Epidermal melanocyte (primary cell): ENCODE measurements around the gene AP4M1.
"Not testable (repeated sequence)": the region's sequence is repeated elsewhere in the genome, so short reads cannot be mapped to it uniquely, and the experiment has no call there.

Experiments used
- DNase-seq: peaks from one replicate; pipeline ENCODE4 v3.0.0; 2011; ENCODE audit warnings: low spot score; ENCODE audit not compliant: insufficient read length

The AP4M1 gene

DNA sequence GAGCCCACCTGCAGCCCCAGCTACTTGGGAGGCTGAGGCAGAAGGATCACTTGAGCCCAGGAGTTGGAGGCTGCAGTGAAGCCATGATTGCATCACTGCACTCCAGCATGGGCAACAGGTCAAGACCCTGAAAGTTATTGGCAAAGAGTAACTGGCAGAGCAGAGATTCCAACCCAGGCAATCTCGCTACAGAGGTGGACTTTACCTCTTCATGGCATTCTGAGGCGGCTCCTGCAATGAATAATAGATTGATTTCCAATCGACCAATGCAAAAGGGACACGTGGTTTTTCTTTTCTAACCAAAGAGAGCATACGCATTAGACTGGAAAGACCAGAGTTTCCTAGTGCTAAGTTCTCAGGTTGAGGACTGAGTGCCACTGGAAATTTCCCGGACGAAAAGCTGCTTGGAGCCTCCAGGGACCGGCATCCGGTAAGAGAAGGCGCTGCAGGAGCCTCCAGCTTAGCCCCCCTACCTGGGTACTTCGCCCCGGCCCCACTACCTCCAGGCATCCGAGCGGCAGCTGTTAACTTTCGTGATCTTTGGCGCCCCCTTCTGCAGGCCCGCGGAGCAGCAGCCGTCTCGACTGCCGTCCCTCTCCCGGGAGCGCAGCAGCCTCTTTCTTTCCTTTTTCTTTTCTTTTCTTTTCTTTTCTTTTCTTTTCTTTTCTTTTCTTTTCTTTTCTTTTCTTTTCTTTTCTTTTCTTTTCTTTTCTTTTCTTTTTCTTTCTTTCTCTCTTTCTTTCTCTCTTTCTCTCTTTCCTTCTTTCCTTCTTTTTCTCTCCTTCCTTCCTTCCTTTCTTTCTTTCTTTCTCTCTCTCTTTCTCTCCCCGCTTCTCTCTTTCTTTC lies 29.4 kb downstream of the AP4M1 start:
- peak; percentile 65 for DNase-seq

- DNase-seq, result no peak
Observed at GRCh38 chr7:100132126-100132525, 30.7 kb downstream of the AP4M1 start.

DNA sequence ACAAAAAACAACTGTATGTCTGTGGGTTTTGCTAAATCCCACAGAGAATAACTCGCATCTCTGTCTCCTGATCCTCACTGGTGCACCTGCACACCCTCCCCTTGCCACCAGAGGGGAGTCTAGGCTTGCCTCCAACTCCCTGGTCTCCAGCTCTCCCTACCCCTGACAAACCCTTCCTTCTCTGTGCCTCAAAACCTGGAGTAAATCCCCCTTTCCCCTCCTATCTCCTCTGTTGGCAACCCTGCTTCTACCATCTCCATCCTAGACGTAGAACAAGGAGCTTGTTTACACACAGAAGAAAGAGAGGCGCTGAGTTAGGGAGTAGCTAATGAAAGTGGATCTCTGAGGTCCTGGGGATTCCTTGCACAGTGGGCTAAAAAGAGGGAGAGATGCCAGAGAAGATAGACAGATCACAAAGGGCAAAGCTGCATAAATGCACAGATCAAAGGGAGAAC lies 31.3 kb downstream of the AP4M1 start:
- DNase-seq, result peak; percentile 71

GRCh38 chr7:100137851-100138760 lies 36.7 kb downstream of the AP4M1 start:
- DNase-seq, result no peak

GRCh38 chr7:100141555-100141949 lies 40.1 kb downstream of the AP4M1 start:
- no peak for DNase-seq

- no peak for DNase-seq
Observed at GRCh38 chr7:100142461-100142860, 41.0 kb downstream of the AP4M1 start.

DNA sequence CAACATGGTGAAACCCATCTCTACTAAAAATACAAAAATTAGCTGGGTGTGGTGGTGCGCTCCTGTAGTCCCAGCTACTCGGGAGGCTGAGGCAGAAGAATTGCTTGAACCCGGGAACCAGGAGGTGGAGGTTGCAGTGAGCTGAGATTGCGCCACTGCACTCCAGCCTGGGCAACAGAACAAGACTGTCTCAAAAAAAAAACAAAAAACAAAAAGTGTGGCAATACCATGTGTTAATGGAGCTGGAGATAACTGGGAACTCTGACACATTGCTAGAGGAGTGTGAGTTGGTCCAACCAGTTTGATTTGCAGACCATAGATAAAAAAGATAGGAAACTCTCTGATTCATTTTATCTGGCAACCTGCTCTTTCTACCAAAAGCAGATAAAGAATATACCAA lies 44.9 kb downstream of the AP4M1 start:
- not testable (repeated sequence) for DNase-seq

GRCh38 chr7:100147278-100147677 lies 45.8 kb downstream of the AP4M1 start:
- DNase-seq, result no peak

DNA sequence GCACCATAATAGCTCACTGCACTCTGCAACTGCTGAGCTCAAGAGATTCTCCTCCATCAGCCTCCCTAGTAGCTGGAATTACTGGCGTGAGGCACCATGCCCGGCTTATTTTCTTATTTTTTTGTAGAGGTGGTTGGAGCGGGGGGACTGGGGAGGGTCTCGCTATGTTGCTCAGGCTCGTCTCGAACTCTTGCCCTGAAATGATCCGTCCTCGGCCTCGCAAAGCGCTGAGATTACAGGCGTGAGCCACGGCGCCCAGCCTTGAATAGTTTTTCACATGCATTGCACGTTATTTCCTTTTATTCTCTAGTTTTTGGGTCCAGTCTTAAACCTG lies 46.7 kb downstream of the AP4M1 start:
- DNase-seq, result no peak

DNA sequence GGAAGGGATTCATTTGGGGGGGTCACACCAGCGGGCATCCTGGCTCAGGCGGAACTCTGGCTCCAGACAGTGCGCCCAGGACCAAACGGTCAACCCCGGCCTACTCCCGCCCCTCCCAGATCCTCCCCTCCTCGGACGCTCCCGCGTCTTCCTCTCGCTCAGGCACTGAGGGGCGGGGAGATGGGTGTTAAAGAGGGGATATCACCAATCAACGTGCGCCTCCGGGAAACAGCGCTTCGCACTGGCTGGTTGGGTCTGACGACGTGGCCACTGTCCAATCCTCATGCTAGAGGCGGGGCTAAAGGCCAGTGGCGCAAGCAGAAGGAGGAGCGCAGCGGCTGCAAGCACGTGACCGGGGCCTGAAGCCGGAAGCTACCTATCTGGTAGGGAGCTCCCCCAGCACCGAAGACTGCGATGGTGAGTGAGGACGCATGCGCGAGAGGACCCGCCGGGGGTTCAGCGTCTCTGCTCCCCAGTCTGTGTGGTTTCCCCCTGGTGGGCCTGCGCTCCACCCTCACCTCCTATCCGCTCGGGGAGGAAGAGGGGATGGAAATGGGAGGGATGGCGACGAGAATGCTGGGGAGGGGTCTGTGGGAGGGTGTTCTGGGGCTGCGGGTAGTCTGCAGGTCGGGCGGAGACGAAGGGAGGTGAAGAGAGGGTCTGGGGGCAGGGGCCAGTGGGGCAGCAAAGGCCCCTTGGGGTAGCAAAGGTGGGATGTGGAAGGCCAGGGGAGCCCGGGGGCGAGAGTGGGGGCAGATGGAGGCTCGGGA lies 47.3 kb downstream of the AP4M1 start, which contains the start of gene LAMTOR4:
Gene LAMTOR4, plus strand, starts transcription at position 360 of the 770 bp plus-strand sequence. Its CDS starts 55 bp downstream, at position 415.
- peak; percentile 97 for DNase-seq

- no peak for DNase-seq
Observed at GRCh38 chr7:100152404-100152803, 51.0 kb downstream of the AP4M1 start.

DNA sequence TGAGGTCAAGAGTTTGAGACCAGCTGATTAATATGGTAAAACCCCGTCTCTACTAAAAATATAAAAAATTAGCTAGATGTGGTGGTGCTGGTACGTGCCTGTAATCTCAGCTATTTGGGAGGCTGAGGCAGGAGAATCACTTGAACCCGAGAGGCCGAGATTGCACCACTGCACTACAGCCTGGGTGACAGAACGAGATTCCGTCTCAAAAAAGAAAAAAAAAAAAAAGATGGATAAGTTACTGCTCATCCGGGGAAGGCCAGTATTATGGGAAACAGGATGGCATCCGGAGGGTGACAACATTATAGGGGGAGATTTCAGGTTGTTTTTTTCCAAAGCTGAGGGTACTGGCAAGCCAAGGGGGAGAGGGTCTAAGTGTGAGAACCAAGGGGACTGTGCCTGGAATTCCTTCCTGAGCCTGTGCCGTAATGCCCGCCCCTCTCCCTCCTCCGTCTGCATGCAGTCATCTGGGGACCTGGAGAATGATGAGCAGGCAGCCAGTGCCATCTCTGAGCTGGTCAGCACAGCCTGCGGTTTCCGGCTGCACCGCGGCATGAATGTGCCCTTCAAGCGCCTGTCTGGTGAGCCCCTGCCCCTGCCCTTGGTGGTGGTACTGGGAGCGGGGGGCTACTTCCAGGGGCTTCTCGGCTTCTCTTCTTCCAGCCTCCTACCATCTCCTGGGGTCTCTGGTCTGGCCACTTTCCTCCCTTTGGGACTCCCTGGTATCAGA lies 51.7 kb downstream of the AP4M1 start:
- no peak for DNase-seq

DNA sequence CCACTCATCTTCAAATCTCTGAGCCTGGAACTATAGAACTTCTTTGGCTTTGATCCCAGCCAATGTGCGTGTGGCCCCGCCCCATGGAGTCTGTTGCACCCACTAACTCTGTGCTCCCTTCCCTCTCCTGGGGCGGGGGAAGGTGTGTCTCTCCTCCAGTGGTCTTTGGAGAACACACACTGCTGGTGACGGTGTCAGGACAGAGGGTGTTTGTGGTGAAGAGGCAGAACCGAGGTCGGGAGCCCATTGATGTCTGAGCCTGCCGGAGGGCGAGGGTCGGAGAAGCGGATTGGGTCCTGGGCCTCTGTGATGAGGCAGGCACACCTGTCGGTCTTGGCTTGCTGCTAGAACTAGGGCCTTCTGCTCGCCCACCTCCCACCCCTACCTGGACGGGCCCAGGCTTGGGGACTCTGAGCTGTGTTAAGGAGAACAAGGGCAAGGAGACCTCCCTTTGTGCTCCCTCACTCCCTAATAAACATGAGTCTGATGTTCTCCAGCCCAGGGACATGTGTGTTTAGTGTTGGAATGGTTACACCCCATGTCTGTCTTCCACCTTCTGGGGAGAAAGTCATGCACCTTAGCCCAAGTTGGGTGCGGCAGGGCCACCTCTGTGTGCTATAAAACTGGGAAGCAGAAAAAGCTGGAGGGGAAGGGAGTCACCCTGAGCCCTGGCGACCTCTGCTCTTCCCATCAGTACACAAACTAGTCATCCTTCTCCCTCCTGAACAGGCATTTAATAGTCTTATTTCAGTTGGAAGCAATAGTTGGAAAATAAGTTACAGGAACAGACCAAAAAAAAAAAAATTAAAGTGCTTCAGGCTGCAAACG lies 52.5 kb downstream of the AP4M1 start:
- DNase-seq, result no peak

DNA sequence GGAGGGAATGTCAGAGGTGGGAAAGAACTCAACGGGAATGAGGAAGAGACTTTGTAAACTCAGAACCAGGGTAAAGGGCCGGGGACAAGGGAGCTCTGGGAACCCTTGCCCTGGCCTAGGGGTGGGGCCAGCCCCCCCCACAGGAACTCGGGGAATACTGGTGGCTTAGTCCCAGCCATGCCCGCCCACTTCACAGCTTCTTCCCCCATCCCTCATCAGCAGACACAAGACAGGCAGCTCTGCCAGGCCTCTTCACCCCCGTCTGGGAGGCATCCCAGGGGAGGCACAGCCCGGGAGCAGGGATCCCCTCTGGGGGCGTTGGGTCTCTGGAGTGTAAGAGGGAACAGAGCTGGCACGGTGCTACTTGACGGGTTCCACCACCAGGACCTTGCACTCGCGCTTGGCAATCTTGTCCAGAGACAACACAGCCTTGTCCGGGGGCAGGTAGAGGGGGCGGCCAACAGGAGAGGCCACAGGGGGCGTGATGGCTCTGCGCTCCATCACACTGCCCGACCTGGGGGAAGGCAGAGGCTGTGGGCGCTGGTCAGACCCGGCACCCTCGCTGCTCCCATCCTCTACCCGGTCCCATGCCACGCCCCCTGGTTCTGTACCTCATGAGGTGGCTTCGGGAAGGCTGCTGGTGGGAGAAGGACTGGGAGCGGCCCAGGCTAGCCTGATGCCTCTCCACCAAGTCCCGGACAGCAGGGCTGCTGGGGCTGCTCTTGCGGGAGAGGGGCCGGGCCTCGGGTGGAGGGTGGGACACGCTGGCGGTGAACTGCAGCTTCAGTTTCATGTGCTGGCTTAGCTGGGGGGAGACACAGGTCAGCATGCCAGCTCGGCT lies 53.4 kb downstream of the AP4M1 start:
- no peak for DNase-seq

DNA sequence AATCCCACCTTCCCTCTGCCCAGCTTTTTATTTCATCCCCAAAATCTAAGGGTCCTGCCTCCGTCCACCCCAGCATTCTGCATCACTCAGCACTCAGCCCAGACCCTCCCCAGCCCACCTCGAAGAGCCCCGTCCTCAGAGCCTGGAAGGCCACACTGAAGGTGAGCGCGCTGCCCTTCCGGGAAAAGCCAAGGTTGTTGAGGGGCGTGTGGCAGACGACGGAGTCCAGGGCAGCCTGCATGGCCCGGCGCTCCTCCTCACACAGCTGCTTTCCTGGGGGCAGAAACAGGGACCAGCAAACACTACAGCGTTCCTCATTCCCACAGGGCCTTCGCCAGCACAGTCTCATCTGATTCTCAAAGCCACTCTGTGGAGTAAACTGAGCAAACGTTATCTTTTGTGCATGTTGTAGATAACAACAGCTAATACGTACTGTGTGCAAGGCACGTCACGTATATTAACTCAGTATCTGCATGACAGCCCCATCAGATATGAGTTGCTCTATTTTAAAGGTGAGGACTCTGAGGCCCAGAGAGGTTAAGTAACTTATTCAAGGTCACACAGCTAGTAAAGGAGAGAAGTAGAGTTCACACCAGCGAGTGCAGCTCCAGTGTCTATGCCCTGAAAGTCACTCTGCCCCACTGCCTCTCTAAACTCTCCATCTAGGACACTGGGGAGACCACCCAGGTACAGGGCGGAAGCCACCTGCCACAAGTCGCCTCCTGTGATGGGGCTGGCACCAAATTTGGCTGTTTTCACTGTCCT lies 54.3 kb downstream of the AP4M1 start:
- DNase-seq, result no peak

- DNase-seq, result no peak
Observed at GRCh38 chr7:100156331-100157068, 55.1 kb downstream of the AP4M1 start.

DNA sequence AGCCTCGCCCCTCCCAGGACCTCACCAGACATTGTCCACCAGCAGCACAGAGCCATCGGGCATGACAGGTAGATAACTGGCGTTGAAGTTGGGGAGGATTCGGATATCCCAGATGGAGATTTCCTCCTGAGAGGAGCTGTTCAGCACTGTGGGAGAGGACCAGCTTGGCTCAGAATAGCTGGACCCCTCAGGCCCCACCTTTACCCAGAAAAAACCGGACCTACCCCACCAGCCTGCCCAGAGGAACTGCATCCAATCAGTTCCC lies 55.6 kb downstream of the AP4M1 start:
- no peak for DNase-seq
